Neural cell (in vitro differentiated cells): Measurements from ENCODE around the gene ELOVL1.

Source experiments
- EP300 ChIP-seq: fragments of 450-650 bp; conservative IDR thresholded peaks from 2 replicates; pipeline ENCODE4 v1.6.1; 2014; ENCODE audit warnings: antibody characterized with exemption, mild to moderate bottlenecking, moderate library complexity; ENCODE audit not compliant: poor library complexity, severe bottlenecking
- MXI1 ChIP-seq: fragments of 450-650 bp; conservative IDR thresholded peaks from 2 replicates; pipeline ENCODE4 v1.6.1; 2014; ENCODE audit warnings: antibody characterized with exemption, mild to moderate bottlenecking; ENCODE audit not compliant: poor library complexity, severe bottlenecking
- POLR2AphosphoS5 ChIP-seq: IDR thresholded peaks from 2 replicates; pipeline ENCODE4 v1.6.1; 2012
- TAF1 ChIP-seq: IDR thresholded peaks from 2 replicates; pipeline ENCODE4 v1.6.1; 2012; ENCODE audit warnings: low read depth
- TF ChIP-seq, protein P1 (sequence below): fragments of 450-650 bp; IDR thresholded peaks from 2 replicates; pipeline ENCODE4 v1.5.1; 2014; ENCODE audit warnings: antibody characterized with exemption, mild to moderate bottlenecking, moderate library complexity; ENCODE audit not compliant: poor library complexity, severe bottlenecking
- TF ChIP-seq, protein P2 (sequence below): IDR thresholded peaks from 2 replicates; pipeline ENCODE4 v1.6.1; 2012; ENCODE audit warnings: borderline replicate concordance

GRCh38 chr1:43376723-43377235 is 9.0 kb upstream of the ELOVL1 start:
- TF ChIP-seq, protein P1, sequence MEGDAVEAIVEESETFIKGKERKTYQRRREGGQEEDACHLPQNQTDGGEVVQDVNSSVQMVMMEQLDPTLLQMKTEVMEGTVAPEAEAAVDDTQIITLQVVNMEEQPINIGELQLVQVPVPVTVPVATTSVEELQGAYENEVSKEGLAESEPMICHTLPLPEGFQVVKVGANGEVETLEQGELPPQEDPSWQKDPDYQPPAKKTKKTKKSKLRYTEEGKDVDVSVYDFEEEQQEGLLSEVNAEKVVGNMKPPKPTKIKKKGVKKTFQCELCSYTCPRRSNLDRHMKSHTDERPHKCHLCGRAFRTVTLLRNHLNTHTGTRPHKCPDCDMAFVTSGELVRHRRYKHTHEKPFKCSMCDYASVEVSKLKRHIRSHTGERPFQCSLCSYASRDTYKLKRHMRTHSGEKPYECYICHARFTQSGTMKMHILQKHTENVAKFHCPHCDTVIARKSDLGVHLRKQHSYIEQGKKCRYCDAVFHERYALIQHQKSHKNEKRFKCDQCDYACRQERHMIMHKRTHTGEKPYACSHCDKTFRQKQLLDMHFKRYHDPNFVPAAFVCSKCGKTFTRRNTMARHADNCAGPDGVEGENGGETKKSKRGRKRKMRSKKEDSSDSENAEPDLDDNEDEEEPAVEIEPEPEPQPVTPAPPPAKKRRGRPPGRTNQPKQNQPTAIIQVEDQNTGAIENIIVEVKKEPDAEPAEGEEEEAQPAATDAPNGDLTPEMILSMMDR, result no peak
- TF ChIP-seq POLR2AphosphoS5 (no peak), EP300 (no peak), TAF1 (no peak), MXI1 (no peak)
- TF ChIP-seq, protein P2, sequence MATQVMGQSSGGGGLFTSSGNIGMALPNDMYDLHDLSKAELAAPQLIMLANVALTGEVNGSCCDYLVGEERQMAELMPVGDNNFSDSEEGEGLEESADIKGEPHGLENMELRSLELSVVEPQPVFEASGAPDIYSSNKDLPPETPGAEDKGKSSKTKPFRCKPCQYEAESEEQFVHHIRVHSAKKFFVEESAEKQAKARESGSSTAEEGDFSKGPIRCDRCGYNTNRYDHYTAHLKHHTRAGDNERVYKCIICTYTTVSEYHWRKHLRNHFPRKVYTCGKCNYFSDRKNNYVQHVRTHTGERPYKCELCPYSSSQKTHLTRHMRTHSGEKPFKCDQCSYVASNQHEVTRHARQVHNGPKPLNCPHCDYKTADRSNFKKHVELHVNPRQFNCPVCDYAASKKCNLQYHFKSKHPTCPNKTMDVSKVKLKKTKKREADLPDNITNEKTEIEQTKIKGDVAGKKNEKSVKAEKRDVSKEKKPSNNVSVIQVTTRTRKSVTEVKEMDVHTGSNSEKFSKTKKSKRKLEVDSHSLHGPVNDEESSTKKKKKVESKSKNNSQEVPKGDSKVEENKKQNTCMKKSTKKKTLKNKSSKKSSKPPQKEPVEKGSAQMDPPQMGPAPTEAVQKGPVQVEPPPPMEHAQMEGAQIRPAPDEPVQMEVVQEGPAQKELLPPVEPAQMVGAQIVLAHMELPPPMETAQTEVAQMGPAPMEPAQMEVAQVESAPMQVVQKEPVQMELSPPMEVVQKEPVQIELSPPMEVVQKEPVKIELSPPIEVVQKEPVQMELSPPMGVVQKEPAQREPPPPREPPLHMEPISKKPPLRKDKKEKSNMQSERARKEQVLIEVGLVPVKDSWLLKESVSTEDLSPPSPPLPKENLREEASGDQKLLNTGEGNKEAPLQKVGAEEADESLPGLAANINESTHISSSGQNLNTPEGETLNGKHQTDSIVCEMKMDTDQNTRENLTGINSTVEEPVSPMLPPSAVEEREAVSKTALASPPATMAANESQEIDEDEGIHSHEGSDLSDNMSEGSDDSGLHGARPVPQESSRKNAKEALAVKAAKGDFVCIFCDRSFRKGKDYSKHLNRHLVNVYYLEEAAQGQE, result no peak
